ENCODE measurements around the gene PIGT. TPM values are rescaled to one million over a fixed set of nuclear protein-coding genes. Genes with fewer than 3 reads are reported as not detected.

Gene PIGT
- total and polyA plus RNA-seq, 10 of the 15 experiments (the other 5 are each of a cell fraction or from before 2014, with no cell fraction given) = 18.6 to 66.0 (median 35.3) TPM

- TF ChIP-seq, protein P1, sequence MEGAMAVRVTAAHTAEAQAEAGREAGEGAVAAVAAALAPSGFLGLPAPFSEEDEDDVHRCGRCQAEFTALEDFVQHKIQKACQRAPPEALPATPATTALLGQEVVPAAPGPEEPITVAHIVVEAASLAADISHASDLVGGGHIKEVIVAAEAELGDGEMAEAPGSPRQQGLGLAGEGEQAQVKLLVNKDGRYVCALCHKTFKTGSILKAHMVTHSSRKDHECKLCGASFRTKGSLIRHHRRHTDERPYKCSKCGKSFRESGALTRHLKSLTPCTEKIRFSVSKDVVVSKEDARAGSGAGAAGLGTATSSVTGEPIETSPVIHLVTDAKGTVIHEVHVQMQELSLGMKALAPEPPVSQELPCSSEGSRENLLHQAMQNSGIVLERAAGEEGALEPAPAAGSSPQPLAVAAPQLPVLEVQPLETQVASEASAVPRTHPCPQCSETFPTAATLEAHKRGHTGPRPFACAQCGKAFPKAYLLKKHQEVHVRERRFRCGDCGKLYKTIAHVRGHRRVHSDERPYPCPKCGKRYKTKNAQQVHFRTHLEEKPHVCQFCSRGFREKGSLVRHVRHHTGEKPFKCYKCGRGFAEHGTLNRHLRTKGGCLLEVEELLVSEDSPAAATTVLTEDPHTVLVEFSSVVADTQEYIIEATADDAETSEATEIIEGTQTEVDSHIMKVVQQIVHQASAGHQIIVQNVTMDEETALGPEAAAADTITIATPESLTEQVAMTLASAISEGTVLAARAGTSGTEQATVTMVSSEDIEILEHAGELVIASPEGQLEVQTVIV (IDR thresholded peaks at IDR 0.05; ENCODE audit: borderline replicate concordance, partially characterized antibody) = no peak
- no peak for TF ChIP-seq NFIC (IDR thresholded peaks at IDR 0.05; ENCODE audit: low read depth, low read length)
- no peak for TF ChIP-seq ZBTB11 (CRISPR knock-in tag; IDR thresholded peaks at IDR 0.05)
These were observed 43.1 kb upstream of the PIGT start (continued) for GRCh38 chr20:45372646-45373352.
